Measurements from ENCODE around the gene RNF150.

- TF ChIP-seq CTCF (conservative IDR thresholded peaks at IDR 0.05; ENCODE audit: low read length) (no peak), EZH2phosphoT487 (IDR thresholded peaks at IDR 0.05; ENCODE audit: borderline replicate concordance) (no peak)
Observed at GRCh38 chr4:141127884-141128283, 5.4 kb downstream of the RNF150 start.
